HTERT RPE-1 (cell line): ENCODE measurements around the gene EFNA5.

Experiments
- in situ Hi-C: fragments of 300-500 bp; cut with MboI; formaldehyde crosslinking; loops from 4 replicates; pipeline ENCODE4 v1.14.3; 2020; ENCODE audit warnings: low sequenced_read_pairs

EFNA5 gene

GRCh38 chr5:107551088-107551487 lies 119.6 kb downstream of the EFNA5 start:
- in situ Hi-C loops, result no loop called here

- in situ Hi-C loops, result no loop called here
Measured at GRCh38 chr5:107549567-107549966, 121.2 kb downstream of the EFNA5 start.

GRCh38 chr5:107548477-107548876 lies 122.3 kb downstream of the EFNA5 start:
- in situ Hi-C loops, result no loop called here

GRCh38 chr5:107546719-107547118 lies 124.0 kb downstream of the EFNA5 start:
- in situ Hi-C loops, result no loop called here

GRCh38 chr5:107545486-107545885 lies 125.3 kb downstream of the EFNA5 start:
- in situ Hi-C loops, result no loop called here

GRCh38 chr5:107544967-107545366 lies 125.8 kb downstream of the EFNA5 start:
- in situ Hi-C loops, result no loop called here

GRCh38 chr5:107544476-107544875 lies 126.3 kb downstream of the EFNA5 start:
- in situ Hi-C loops, result no loop called here

- in situ Hi-C loops, result no loop called here
Measured at GRCh38 chr5:107543868-107544267, 126.9 kb downstream of the EFNA5 start.

- in situ Hi-C loops, result no loop called here
Measured at GRCh38 chr5:107542831-107543231, 127.9 kb downstream of the EFNA5 start.

GRCh38 chr5:107542428-107542827 lies 128.3 kb downstream of the EFNA5 start:
- in situ Hi-C loops, result no loop called here

GRCh38 chr5:107541400-107541799 lies 129.3 kb downstream of the EFNA5 start:
- in situ Hi-C loops, result no loop called here

- in situ Hi-C loops, result no loop called here
Measured at GRCh38 chr5:107539726-107540330, 130.9 kb downstream of the EFNA5 start.

GRCh38 chr5:107538805-107539445 lies 131.8 kb downstream of the EFNA5 start:
- in situ Hi-C loops, result no loop called here

GRCh38 chr5:107538331-107538730 lies 132.4 kb downstream of the EFNA5 start:
- in situ Hi-C loops, result no loop called here

GRCh38 chr5:107535849-107536248 lies 134.9 kb downstream of the EFNA5 start:
- in situ Hi-C loops, result no loop called here

GRCh38 chr5:107533910-107534876 lies 136.5 kb downstream of the EFNA5 start:
- in situ Hi-C loops, result no loop called here

- in situ Hi-C loops, result no loop called here
Measured at GRCh38 chr5:107532916-107533315, 137.8 kb downstream of the EFNA5 start.

- in situ Hi-C loops, result no loop called here
Measured at GRCh38 chr5:107532169-107532878, 138.4 kb downstream of the EFNA5 start.

- in situ Hi-C loops, result no loop called here
Measured at GRCh38 chr5:107531308-107531707, 139.4 kb downstream of the EFNA5 start.

- in situ Hi-C loops, result no loop called here
Measured at GRCh38 chr5:107529618-107530017, 141.1 kb downstream of the EFNA5 start.
